IPS-18c (cell line): Measurements from ENCODE around the gene SERINC3.
A peak's percentile ranks its signal among the peaks of the same experiment; 100 is the strongest.
"Not testable (repeated sequence)": the region's sequence is repeated elsewhere in the genome, so short reads cannot be mapped to it uniquely, and the experiment has no call there.

Source experiments
- H3K4me3 ChIP-seq: 2 replicates; pipeline ENCODE4 v1.7.0; 2013; ENCODE audit warnings: low read depth, mild to moderate bottlenecking, low read length, moderate library complexity; ENCODE audit not compliant: insufficient read depth
- H3K9me3 ChIP-seq: one replicate; pipeline ENCODE4 v1.6.1; 2013; ENCODE audit warnings: mild to moderate bottlenecking, low read length, moderate library complexity; ENCODE audit not compliant: control insufficient read depth, insufficient read depth

The SERINC3 gene

GRCh38 chr20:44521484-44522481 is at the start of gene SERINC3:
Gene SERINC3 (minus strand): TSS chr20:44522070. CDS start chr20:44521951, 119 bp downstream.
- Histone ChIP-seq H3K9me3 (no peaks in the 10 kb centered on the region), H3K4me3 (peak within 1 kb of the TSS; percentile 89)

GRCh38 chr20:44571362-44571988 is 49.6 kb upstream of the SERINC3 start:
- Histone ChIP-seq H3K4me3 (no peak overlapping the region), H3K9me3 (no peaks in the 10 kb centered on the region)

DNA sequence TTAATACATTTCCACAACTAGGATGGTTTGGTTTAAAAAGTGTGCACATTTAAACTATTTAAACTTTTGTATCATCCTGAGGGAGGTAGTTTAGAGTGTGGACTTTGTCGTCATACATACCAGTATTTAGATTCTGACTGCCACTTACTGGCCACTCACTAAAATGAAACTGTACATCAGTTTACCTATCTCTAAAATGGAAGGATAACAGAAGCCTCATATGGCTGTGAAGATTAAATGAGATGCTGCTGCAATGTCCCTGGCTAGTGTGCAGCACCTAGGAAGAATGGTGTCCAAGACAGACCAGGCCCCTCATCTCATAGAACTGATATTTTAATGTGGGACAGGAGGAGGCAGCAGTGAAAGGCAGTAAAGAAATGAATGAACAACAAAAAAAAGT is 48.5 kb upstream of the SERINC3 start:
- Histone ChIP-seq H3K4me3 (no peak overlapping the region), H3K9me3 (no peaks in the 10 kb centered on the region)

DNA sequence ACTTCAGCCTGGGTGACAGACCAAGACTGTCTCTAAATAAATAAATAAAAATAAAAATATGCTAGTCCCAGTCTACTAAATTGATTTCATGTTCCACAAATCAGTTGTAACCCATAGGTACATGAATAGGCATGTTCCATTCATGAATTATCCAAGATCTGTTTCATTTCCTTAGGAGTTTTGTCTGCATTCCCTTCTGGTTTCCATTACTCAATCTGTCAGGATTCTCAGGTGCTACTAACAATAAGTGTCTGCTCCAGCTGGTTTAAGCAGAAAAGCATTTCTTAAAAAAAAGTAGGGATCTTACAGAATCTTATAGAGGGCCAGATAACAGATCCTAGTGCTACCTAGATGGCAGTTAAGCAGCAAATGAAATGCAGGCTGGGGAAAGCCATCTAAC is 44.9 kb upstream of the SERINC3 start:
- H3K9me3 ChIP-seq: no peaks in the 10 kb centered on the region
- no peak overlapping the region for H3K4me3 ChIP-seq

- H3K9me3 ChIP-seq: no peaks in the 10 kb centered on the region
- no peak overlapping the region for H3K4me3 ChIP-seq
These were observed 44.1 kb upstream of the SERINC3 start for GRCh38 chr20:44566018-44566417.

DNA sequence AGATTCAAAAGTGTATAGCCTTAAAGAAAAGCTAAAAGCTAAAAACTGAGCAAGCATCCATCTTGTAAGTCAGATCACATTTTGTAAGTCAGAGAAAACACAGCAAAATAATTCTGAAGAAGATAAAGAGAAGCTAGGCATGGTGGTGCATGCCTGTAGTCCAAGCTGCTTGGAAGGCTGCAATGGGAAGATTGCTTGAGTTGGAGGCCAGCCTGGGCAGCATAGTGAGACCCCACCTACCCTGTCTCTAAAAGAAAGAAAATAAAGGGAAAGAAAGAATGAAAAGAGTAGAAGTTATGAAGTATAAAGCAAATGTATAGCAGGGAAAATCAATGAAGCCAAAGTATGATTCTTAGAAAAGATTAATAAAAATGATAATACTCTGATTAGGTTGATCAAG is 40.0 kb upstream of the SERINC3 start:
- Histone ChIP-seq H3K9me3 (no peaks in the 10 kb centered on the region), H3K4me3 (no peak overlapping the region)

DNA sequence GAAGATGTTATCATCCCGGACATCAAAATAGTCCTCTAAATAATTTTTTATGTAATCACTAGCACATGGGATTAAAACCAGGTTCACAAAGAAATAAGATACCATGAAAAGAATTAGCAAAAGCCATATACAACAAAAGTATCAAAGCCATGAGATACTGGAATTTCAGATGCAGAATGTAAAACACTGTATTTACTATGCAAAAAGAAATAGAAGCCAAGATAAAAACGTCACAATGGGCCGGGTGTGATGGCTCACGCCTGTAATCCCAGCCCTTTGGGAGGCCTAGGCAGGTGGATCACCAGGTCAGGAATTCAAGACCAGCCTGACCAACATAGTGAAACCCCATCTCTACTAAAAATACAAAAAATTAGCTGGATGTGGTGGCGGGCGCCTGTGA is 38.9 kb upstream of the SERINC3 start:
- not testable (repeated sequence) for H3K9me3 ChIP-seq, H3K4me3 ChIP-seq

GRCh38 chr20:44560229-44560628 is 38.4 kb upstream of the SERINC3 start:
- Histone ChIP-seq H3K9me3 (no peaks in the 10 kb centered on the region), H3K4me3 (no peak overlapping the region)

GRCh38 chr20:44559302-44559701 is 37.4 kb upstream of the SERINC3 start:
- H3K9me3 ChIP-seq: no peaks in the 10 kb centered on the region
- no peak overlapping the region for H3K4me3 ChIP-seq

DNA sequence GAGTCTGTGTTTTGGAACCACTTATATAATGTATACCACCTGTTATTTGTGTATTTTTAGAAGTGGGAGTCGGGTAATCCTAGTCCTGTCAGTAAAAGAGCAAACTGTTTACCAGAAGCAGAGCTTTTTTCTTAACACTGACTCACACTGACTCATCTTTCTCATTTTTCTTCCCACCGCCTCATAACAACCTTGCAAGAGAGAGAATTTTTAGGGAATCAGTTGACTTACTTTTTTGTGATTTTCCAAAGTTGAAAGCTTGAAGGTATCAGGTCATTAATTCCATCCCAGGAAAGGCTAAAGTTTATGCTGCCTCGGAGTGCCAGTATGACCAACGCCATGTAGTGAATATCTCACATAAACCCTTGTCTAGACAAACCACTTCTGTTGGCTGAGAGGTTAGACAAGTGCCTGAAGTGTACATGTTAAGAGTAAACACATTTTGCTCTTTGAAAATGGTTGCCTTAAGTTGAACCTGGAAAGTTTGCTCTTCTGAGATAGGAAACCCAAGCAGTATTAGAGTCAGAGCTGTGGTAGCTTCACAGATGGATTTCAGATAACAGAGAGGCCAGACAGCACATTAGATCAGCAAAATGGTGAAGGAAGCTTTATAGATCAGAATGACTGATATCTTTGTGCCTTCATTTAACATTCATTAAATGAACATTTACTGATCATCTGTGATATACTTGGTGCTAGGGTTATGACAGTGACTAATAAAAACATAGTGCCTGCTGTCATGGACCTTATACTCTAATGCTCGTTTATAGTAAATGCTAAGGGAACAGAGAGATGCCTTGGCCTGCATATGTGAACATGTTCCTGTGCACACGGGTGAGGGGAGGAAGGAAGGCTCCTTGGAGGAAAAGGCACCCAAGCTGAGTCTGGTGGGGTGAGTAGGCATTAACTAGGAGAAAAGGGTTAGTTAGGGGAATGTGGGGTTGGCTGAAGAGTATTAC is 31.4 kb upstream of the SERINC3 start:
- Histone ChIP-seq H3K4me3 (no peak overlapping the region), H3K9me3 (no peaks in the 10 kb centered on the region)

- Histone ChIP-seq H3K9me3 (no peaks in the 10 kb centered on the region), H3K4me3 (no peak overlapping the region)
These were observed 30.7 kb upstream of the SERINC3 start for GRCh38 chr20:44552568-44552949.

DNA sequence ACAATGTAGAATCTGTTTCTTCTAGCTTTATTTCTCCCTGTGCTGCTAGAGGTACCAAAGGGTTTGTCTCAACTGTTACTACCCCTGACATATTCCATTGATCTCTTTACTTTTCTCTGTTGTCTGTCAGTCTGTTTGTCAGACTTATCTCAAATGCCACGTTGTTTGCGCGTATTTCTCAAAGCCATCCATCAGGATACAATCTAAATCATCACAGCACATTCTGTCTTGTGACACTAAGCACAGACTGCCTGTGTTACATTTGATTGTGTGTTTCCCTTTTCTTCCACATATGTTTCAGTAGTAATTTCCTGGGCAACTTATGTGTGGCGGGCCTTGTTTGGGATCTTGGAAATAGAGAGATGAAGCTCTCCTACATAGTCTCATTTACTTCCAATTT is 30.2 kb upstream of the SERINC3 start:
- Histone ChIP-seq H3K9me3 (no peaks in the 10 kb centered on the region), H3K4me3 (no peak overlapping the region)

DNA sequence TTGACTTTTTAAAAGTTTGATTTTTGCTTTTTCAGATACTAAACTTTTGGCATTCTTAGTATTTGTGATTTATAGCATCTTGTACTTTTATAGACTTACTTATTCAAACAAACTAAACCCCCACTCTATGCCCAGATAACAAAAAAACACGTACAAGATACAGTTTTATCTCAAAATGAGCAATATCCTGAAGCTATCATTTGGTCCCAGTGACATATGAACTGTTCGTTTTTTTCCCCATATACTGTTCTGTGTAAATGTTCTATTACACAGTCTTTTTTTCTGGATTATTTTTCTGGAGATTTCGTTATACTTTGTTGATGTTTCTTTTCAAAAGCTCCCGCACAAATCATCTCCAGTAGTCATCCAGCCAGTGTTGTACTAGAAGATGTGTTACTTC is 27.3 kb upstream of the SERINC3 start:
- Histone ChIP-seq H3K4me3 (no peak overlapping the region), H3K9me3 (no peaks in the 10 kb centered on the region)

DNA sequence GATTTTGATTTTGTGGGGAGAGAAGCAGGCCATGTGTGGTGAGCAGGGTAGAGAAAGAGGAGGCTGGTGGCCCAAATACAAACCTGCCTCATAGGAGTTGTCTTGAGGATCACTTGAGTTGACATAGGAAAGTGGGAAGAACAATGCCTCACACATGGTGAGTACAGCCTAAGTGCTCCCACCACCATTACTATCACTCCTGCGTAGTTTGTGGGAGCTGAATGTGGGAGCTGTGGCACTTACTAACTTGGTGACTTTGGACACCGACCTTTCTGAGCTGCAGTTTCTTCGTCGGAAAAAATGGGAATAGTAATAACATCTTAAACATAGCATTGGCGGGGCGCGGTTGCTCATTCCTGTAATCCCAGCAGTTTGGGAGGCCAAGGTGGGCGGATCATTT is 25.5 kb upstream of the SERINC3 start:
- Histone ChIP-seq H3K9me3 (no peaks in the 10 kb centered on the region), H3K4me3 (no peak overlapping the region)

GRCh38 chr20:44544263-44544662 is 22.4 kb upstream of the SERINC3 start:
- no peak overlapping the region for H3K4me3 ChIP-seq
- H3K9me3 ChIP-seq: no peaks in the 10 kb centered on the region

GRCh38 chr20:44543358-44543757 is 21.5 kb upstream of the SERINC3 start:
- Histone ChIP-seq H3K9me3 (no peaks in the 10 kb centered on the region), H3K4me3 (no peak overlapping the region)

- Histone ChIP-seq H3K4me3 (no peak overlapping the region), H3K9me3 (no peaks in the 10 kb centered on the region)
These were observed 21.0 kb upstream of the SERINC3 start for GRCh38 chr20:44542890-44543289.
